Activated CD4-positive, alpha-beta T cell treated with anti-CD3 and anti-CD28 coated beads, Interleukin-2, amount 50 U/mL, for 1 hour (primary cell): ENCODE measurements around the gene NME7.

Source experiments
- DNase-seq: peaks from one replicate; pipeline ENCODE4 v3.0.0-alpha.2; 2020

Gene NME7

GRCh38 chr1:169121146-169121923 is 246.3 kb downstream of the NME7 start:
- no peak for DNase-seq

- DNase-seq = no peak
Observed at GRCh38 chr1:169120066-169120465, 247.5 kb downstream of the NME7 start.

GRCh38 chr1:169119405-169119804 is 248.2 kb downstream of the NME7 start:
- DNase-seq = no peak

- no peak for DNase-seq
Observed at GRCh38 chr1:169118227-169118626, 249.4 kb downstream of the NME7 start.

GRCh38 chr1:169117599-169117998 is 250.0 kb downstream of the NME7 start:
- no peak for DNase-seq

GRCh38 chr1:169117014-169117413 is 250.6 kb downstream of the NME7 start:
- no peak for DNase-seq

- DNase-seq = peak; percentile 20
Observed at GRCh38 chr1:169115891-169116585, 251.6 kb downstream of the NME7 start.

GRCh38 chr1:169113613-169114119 is 253.9 kb downstream of the NME7 start:
- no peak for DNase-seq

GRCh38 chr1:169112241-169112640 is 255.4 kb downstream of the NME7 start:
- no peak for DNase-seq

GRCh38 chr1:169111472-169111871 is 256.1 kb downstream of the NME7 start:
- DNase-seq = no peak

- no peak for DNase-seq
Observed at GRCh38 chr1:169110689-169111447, 256.7 kb downstream of the NME7 start.

GRCh38 chr1:169110236-169110635 is 257.4 kb downstream of the NME7 start:
- no peak for DNase-seq

- no peak for DNase-seq
Observed at GRCh38 chr1:169109561-169110134, 257.9 kb downstream of the NME7 start.

- no peak for DNase-seq
Observed at GRCh38 chr1:169108863-169109560, 258.6 kb downstream of the NME7 start.

GRCh38 chr1:169108223-169108622 is 259.4 kb downstream of the NME7 start:
- no peak for DNase-seq

GRCh38 chr1:169107603-169108208 is 259.9 kb downstream of the NME7 start:
- no peak for DNase-seq

GRCh38 chr1:169106921-169107602 is 260.5 kb downstream of the NME7 start:
- no peak for DNase-seq

GRCh38 chr1:169106095-169106920 is 261.3 kb downstream of the NME7 start, which contains the start of gene ATP1B1:
Gene ATP1B1, plus strand, starts transcription at chr1:169106690. Its CDS starts 140 bp downstream, at chr1:169106830.
- peak; percentile 75 for DNase-seq

- DNase-seq = peak; percentile 28
Observed at GRCh38 chr1:169105434-169106094, 262.0 kb downstream of the NME7 start.

GRCh38 chr1:169105087-169105433 is 262.5 kb downstream of the NME7 start:
- DNase-seq = no peak
